ENCODE data around the gene EFHC1.

The EFHC1 gene

DNA sequence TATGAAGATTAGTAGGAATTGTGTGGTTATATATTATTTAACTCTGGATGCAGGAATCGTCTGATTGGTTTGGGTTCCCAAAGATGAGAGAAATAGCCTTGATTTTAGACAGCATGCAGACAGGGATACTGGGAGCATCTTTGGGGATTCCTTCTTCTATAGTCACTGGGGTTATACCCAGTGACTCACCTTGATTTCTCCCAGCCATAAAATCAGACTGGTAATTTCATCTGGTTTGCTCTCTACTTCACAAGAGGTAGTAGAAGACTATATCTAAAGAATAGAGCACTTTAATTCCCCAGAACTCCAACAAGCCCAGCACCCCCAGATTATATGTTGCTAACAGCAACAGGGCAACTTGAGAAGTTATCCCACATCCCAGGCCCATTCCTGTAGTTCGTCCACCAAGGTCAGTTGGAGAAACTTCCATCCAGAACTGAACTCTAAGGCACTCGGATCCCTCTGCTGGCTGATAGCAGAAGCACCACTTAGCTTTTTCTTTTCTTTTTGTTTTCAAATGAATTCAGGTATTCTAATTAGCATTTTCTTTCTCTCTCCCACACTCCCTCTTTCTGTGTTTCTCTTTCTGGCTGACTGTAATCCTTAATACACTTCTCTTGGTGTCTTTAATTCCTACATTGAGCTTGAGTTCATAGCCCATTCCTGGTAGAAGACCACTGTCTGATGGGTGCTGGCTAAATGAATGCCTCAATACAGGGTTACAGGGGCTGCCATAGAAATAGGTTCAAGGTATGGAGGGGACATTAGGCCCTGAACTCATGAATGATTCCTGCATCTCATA lies 20.4 kb upstream of the EFHC1 start:
- Histone ChIP-seq H3K9ac (ENCODE audit: low read depth, low read length) (no peak overlapping the region), H3K4me3 (ENCODE audit: low read depth, low read length) (no peak overlapping the region), H3K9me3 (ENCODE audit: control insufficient read depth, insufficient read depth, low read length) (no peaks in the 10 kb centered on the region), H3K36me3 (ENCODE audit: control insufficient read depth, insufficient read depth, low read length) (peaks cover 7% of the 10 kb centered on the region; the same call in 1 of the 2 replicates), H3K4me1 (ENCODE audit: control insufficient read depth, insufficient read depth, low read length) (peaks cover 9% of the 10 kb centered on the region), H3K27me3 (ENCODE audit: control insufficient read depth, insufficient read depth, low read length) (no peaks in the 10 kb centered on the region), H3K27ac (ENCODE audit: low read depth, low read length) (no peak overlapping the region)

DNA sequence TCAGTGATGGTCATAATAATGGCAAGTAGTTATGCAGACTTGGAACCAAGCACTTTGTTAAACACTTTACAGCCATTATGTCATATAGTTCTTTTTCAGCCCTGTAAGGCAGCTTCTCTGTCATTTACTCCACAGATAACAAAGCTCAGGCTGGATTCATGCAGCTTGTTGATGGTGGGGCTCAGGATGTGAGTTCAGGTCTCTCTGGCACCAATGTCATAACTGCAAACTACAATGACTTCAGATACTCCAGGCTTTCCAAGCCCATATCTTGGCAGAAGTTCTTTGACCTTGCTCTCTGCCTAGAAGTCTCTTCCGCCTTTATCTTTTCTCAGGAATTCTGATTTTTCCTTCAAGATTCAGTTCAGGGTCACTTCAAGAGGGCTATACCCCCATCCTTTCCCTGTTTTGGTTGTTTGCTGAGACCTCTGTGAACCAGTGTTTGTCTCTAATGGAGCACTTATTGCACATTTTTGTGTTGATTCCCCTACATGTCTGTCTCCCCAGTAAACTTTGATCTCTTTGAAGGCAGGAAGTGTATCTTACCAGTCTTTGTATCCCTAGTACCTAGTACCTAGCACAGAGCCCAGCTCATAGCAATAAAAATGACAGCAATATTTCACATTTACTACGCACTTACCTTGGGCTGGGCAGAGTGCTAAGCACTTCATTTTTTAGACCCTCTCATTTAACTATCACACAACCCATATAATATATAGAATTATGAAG lies 19.7 kb upstream of the EFHC1 start:
- H3K4me1 ChIP-seq (ENCODE audit: control insufficient read depth, insufficient read depth, low read length) = peaks cover 9% of the 10 kb centered on the region
- no peak overlapping the region for H3K4me3 ChIP-seq (ENCODE audit: low read depth, low read length)
- no peaks in the 10 kb centered on the region for H3K27me3 ChIP-seq (ENCODE audit: control insufficient read depth, insufficient read depth, low read length)
- no peaks in the 10 kb centered on the region for H3K9me3 ChIP-seq (ENCODE audit: control insufficient read depth, insufficient read depth, low read length)
- peaks cover 7% of the 10 kb centered on the region; the same call in 1 of the 2 replicates for H3K36me3 ChIP-seq (ENCODE audit: control insufficient read depth, insufficient read depth, low read length)
- no peak overlapping the region for H3K27ac ChIP-seq (ENCODE audit: low read depth, low read length)
- H3K9ac ChIP-seq (ENCODE audit: low read depth, low read length) = no peak overlapping the region

DNA sequence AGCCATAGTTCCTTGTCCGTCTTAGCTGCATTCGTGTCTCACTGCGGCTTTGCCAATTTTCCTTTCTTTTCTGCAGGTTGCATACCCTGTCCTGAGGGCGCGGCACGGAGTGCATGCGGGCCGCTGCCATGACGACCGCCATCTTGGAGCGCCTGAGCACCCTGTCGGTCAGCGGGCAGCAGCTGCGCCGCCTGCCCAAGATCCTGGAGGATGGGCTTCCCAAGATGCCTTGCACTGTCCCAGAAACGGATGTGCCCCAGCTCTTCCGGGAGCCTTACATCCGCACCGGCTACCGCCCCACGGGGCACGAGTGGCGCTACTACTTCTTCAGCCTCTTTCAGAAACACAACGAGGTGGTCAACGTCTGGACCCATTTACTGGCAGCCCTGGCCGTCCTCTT lies 17.1 kb upstream of the EFHC1 start:
- Histone ChIP-seq H3K36me3 (ENCODE audit: control insufficient read depth, insufficient read depth, low read length) (peaks cover 7% of the 10 kb centered on the region; the same call in 1 of the 2 replicates), H3K4me1 (ENCODE audit: control insufficient read depth, insufficient read depth, low read length) (peaks cover 4% of the 10 kb centered on the region), H3K9ac (ENCODE audit: low read depth, low read length) (no peak overlapping the region), H3K27me3 (ENCODE audit: control insufficient read depth, insufficient read depth, low read length) (no peaks in the 10 kb centered on the region), H3K4me3 (ENCODE audit: low read depth, low read length) (no peak overlapping the region), H3K27ac (ENCODE audit: low read depth, low read length) (no peak overlapping the region), H3K9me3 (ENCODE audit: control insufficient read depth, insufficient read depth, low read length) (no peaks in the 10 kb centered on the region)

DNA sequence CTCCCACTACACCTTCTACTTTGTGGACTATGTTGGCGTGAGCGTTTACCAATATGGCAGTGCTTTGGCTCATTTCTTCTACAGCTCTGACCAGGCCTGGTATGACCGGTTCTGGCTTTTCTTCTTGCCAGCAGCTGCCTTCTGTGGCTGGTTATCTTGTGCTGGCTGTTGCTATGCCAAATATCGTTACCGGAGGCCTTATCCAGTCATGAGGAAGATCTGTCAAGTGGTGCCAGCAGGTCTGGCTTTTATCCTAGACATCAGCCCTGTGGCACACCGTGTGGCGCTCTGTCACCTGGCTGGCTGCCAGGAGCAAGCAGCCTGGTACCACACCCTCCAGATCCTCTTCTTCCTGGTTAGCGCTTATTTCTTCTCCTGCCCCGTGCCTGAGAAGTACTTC lies 16.5 kb upstream of the EFHC1 start:
- Histone ChIP-seq H3K27me3 (ENCODE audit: control insufficient read depth, insufficient read depth, low read length) (no peaks in the 10 kb centered on the region), H3K27ac (ENCODE audit: low read depth, low read length) (no peak overlapping the region), H3K4me1 (ENCODE audit: control insufficient read depth, insufficient read depth, low read length) (peaks cover 4% of the 10 kb centered on the region)

DNA sequence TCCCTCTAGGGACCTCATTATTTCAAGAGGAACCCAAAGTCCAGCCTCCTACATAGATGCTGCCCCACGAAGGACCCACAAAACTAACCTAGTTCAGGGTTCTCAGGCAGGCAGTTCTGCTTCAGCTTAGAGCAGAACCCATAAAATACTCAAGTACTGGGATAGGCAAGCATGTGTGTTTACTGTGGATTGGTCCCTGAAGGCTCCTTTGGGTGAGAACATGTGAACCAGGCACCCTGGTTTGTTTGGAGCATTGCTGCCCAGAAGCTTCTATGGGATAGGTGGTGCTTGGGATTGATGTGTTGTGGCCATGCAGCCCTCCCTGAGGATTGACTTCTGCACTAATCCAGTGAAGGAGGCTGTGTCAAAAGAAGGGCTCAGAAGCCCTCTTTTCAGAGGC lies 14.9 kb upstream of the EFHC1 start:
- Histone ChIP-seq H3K4me3 (ENCODE audit: low read depth, low read length) (no peak overlapping the region), H3K36me3 (ENCODE audit: control insufficient read depth, insufficient read depth, low read length) (peaks cover 7% of the 10 kb centered on the region; the same call in 1 of the 2 replicates), H3K9ac (ENCODE audit: low read depth, low read length) (no peak overlapping the region), H3K9me3 (ENCODE audit: control insufficient read depth, insufficient read depth, low read length) (no peaks in the 10 kb centered on the region), H3K4me1 (ENCODE audit: control insufficient read depth, insufficient read depth, low read length) (no peaks in the 10 kb centered on the region), H3K27ac (ENCODE audit: low read depth, low read length) (no peak overlapping the region), H3K27me3 (ENCODE audit: control insufficient read depth, insufficient read depth, low read length) (no peaks in the 10 kb centered on the region)

More for the DNA sequence above, 16.5 kb upstream of the EFHC1 start:
- Histone ChIP-seq H3K9ac (ENCODE audit: low read depth, low read length) (no peak overlapping the region), H3K4me3 (ENCODE audit: low read depth, low read length) (no peak overlapping the region), H3K9me3 (ENCODE audit: control insufficient read depth, insufficient read depth, low read length) (no peaks in the 10 kb centered on the region), H3K36me3 (ENCODE audit: control insufficient read depth, insufficient read depth, low read length) (peaks cover 7% of the 10 kb centered on the region; the same call in 1 of the 2 replicates)

DNA sequence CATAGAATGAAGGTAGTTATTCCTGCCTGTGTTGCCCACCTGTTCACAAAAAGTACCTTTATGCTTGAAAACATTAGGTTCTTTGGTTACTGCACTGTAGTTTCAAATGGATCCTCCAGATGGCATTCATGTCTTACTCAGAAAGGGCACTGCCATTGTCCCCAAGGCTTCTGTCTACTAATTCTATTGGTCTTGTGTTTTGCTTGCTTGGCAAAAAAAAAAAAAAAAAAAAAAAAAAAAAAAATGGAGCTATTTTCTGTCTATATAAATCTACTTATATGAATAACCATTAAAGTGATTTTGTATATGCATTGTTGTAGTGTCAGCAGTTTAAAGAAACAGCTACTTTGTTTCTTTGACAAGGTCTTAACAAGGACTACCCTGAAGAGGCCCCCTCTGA lies 12.7 kb upstream of the EFHC1 start:
- no peak overlapping the region for H3K4me3 ChIP-seq (ENCODE audit: low read depth, low read length)

DNA sequence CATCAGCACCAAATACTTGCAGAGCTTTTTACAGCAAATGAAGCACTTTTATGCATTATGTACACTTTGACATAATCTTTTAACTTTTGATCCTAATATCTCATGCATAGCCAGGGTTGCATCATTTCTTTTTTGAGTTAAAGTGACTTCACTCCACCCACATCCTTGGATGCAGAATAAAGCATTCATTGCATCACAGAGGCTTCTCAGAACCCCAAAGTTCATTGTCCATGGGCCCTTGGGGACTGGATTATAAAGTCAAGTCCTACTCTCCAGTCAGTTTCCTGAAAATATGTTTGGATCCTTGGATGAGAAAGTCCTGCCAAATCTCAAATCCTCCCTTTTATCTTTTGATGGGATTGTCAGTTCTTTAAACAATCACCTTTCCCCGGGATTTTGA lies 10.6 kb upstream of the EFHC1 start:
- Histone ChIP-seq H3K4me3 (ENCODE audit: low read depth, low read length) (no peak overlapping the region), H3K36me3 (ENCODE audit: control insufficient read depth, insufficient read depth, low read length) (no peaks in the 10 kb centered on the region), H3K27ac (ENCODE audit: low read depth, low read length) (no peak overlapping the region), H3K9me3 (ENCODE audit: control insufficient read depth, insufficient read depth, low read length) (no peaks in the 10 kb centered on the region), H3K9ac (ENCODE audit: low read depth, low read length) (no peak overlapping the region), H3K27me3 (ENCODE audit: control insufficient read depth, insufficient read depth, low read length) (no peaks in the 10 kb centered on the region), H3K4me1 (ENCODE audit: control insufficient read depth, insufficient read depth, low read length) (no peaks in the 10 kb centered on the region)

More for the DNA sequence above, 12.7 kb upstream of the EFHC1 start:
- Histone ChIP-seq H3K9me3 (ENCODE audit: control insufficient read depth, insufficient read depth, low read length) (no peaks in the 10 kb centered on the region), H3K4me1 (ENCODE audit: control insufficient read depth, insufficient read depth, low read length) (no peaks in the 10 kb centered on the region), H3K27me3 (ENCODE audit: control insufficient read depth, insufficient read depth, low read length) (no peaks in the 10 kb centered on the region), H3K9ac (ENCODE audit: low read depth, low read length) (no peak overlapping the region), H3K27ac (ENCODE audit: low read depth, low read length) (no peak overlapping the region), H3K36me3 (ENCODE audit: control insufficient read depth, insufficient read depth, low read length) (peaks cover 7% of the 10 kb centered on the region; the same call in 1 of the 2 replicates)

DNA sequence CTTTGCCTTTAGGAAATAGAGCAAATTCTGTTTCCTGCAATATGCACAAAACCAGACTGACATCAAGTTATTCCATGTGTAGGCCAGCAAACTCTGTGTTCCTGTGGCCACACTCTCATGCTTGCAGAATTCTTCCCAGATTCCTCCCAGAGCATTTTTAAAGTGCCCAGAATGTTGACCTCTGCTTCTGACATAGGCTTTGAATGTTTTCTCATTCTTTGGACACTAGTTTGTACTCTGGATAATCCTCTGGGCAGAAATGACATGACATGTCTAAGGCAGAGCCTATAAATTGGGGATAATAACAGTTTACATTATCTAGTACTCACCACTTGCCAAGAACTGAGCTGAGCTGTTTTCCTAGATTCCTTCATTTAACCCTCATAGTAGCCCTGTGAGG lies 9.2 kb upstream of the EFHC1 start:
- Histone ChIP-seq H3K27me3 (ENCODE audit: control insufficient read depth, insufficient read depth, low read length) (no peaks in the 10 kb centered on the region), H3K4me3 (ENCODE audit: low read depth, low read length) (no peak overlapping the region), H3K9ac (ENCODE audit: low read depth, low read length) (no peak overlapping the region), H3K27ac (ENCODE audit: low read depth, low read length) (no peak overlapping the region), H3K4me1 (ENCODE audit: control insufficient read depth, insufficient read depth, low read length) (peaks cover under 1% of the 10 kb centered on the region; the same call in 1 of the 2 replicates), H3K36me3 (ENCODE audit: control insufficient read depth, insufficient read depth, low read length) (no peaks in the 10 kb centered on the region), H3K9me3 (ENCODE audit: control insufficient read depth, insufficient read depth, low read length) (no peaks in the 10 kb centered on the region)

DNA sequence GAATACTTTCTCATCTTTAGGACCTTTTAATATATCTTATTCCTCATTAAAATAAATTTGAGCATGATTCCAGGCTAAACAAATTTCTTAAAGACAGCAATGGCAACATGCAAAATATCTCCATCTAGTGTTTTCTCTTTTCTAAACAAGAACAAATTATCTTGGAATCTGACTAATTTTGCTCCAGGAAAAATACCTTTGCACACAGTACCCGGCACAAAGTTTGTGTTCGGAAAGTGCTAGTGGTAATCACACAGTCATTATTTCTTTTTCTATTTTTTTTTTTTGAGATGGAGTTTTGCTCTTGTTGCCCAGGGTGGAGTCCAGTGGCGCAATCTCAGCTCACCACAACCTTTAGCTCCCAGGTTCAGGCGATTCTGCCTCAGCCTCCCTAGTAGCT lies 8.2 kb upstream of the EFHC1 start:
- Histone ChIP-seq H3K9me3 (ENCODE audit: control insufficient read depth, insufficient read depth, low read length) (no peaks in the 10 kb centered on the region), H3K27ac (ENCODE audit: low read depth, low read length) (no peak overlapping the region), H3K9ac (ENCODE audit: low read depth, low read length) (no peak overlapping the region), H3K27me3 (ENCODE audit: control insufficient read depth, insufficient read depth, low read length) (no peaks in the 10 kb centered on the region), H3K4me1 (ENCODE audit: control insufficient read depth, insufficient read depth, low read length) (peaks cover 5% of the 10 kb centered on the region), H3K36me3 (ENCODE audit: control insufficient read depth, insufficient read depth, low read length) (no peaks in the 10 kb centered on the region), H3K4me3 (ENCODE audit: low read depth, low read length) (no peak overlapping the region)

DNA sequence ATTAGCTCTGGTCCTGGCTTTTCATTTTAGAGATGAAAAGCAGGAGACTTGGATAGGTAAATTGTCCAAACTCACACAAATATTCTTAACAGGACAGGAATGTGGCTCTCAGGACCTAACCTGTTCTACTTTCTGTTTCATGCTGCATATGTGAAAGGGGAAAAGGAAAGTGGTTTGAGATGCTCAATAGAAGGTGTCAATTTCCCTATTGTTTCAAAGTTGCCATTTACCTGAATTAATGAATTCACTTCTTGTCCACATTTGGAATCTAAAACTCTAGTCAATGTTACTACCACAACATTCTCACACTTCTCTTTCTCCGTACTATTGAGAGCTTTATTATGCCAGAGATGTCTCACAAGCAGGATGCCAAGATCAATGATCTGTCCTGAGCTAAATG lies 4.8 kb upstream of the EFHC1 start:
- Histone ChIP-seq H3K36me3 (ENCODE audit: control insufficient read depth, insufficient read depth, low read length) (no peaks in the 10 kb centered on the region), H3K4me3 (ENCODE audit: low read depth, low read length) (no peak overlapping the region), H3K27me3 (ENCODE audit: control insufficient read depth, insufficient read depth, low read length) (no peaks in the 10 kb centered on the region), H3K9ac (ENCODE audit: low read depth, low read length) (no peak overlapping the region), H3K27ac (ENCODE audit: low read depth, low read length) (no peak overlapping the region), H3K4me1 (ENCODE audit: control insufficient read depth, insufficient read depth, low read length) (peaks cover 14% of the 10 kb centered on the region), H3K9me3 (ENCODE audit: control insufficient read depth, insufficient read depth, low read length) (no peaks in the 10 kb centered on the region)
